ENCODE results near the gene KLK5.

GRCh38 chr19:50947123-50947522, 5.7 kb downstream of the KLK5 start:
- no peak for TF ChIP-seq POLR2A (IDR thresholded peaks at IDR 0.05)
- TF ChIP-seq CTCF (IDR thresholded peaks at IDR 0.05), result no peak
- no peak for TF ChIP-seq EP300 (IDR thresholded peaks at IDR 0.05)
